Astrocyte of the cerebellum (primary cell): ENCODE results near the gene LRRC8C.

Experiments
- DNase-seq: peaks from one replicate; pipeline ENCODE4 v3.0.0-alpha.2; 2011; ENCODE audit warnings: low read depth
- H3K4me3 ChIP-seq: 2 replicates; pipeline ENCODE4 v1.5.1; 2011; ENCODE audit warnings: mild to moderate bottlenecking, low read depth, low read length, moderate library complexity
- in situ Hi-C: cut with HindIII; loops from 2 replicates; pipeline ENCODE4 v1.10.0; 2017; ENCODE audit warnings: low sequenced_read_pairs
- TF ChIP-seq, protein P1 (sequence below): IDR thresholded peaks from 2 replicates; pipeline ENCODE4 v1.5.1; 2012; ENCODE audit warnings: low read length, low read depth, moderate library complexity, mild to moderate bottlenecking; ENCODE audit errors: missing control alignments

LRRC8C gene

DNA sequence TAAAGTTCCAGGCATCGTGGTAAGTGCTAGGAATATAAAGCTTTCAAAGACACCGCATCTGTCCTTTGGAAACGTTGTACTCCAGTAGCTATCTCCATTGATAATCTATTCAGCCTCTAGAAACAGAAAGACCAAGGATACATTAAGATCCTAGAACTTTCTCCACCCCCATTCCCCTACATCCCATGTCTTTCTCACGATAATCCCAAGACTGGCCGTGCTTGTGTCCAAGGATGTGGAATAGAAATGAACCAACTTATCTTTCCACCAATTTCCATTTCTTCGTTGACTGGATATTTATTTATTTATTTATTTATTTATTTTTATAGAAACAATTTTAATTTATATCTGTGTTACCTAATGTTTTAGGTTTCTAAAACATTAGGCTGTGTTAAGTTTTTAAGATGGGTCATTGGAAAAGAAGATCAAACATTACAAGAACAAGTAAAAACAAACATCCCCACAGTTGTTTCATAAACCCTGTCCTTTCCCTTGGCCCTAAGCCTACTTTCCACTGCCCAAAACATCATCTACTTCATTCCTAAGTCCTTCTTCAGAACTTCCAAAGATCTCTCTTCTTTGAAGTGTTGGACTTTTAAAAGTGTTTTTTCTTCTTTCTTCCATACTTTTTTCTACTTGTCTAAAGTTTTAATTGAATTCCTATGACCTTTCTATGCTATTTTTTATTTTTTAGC is 39.7 kb downstream of the LRRC8C start:
- in situ Hi-C loops = no loop called here
- no peak overlapping the region for H3K4me3 ChIP-seq
- no peak for DNase-seq
- TF ChIP-seq, protein P1, sequence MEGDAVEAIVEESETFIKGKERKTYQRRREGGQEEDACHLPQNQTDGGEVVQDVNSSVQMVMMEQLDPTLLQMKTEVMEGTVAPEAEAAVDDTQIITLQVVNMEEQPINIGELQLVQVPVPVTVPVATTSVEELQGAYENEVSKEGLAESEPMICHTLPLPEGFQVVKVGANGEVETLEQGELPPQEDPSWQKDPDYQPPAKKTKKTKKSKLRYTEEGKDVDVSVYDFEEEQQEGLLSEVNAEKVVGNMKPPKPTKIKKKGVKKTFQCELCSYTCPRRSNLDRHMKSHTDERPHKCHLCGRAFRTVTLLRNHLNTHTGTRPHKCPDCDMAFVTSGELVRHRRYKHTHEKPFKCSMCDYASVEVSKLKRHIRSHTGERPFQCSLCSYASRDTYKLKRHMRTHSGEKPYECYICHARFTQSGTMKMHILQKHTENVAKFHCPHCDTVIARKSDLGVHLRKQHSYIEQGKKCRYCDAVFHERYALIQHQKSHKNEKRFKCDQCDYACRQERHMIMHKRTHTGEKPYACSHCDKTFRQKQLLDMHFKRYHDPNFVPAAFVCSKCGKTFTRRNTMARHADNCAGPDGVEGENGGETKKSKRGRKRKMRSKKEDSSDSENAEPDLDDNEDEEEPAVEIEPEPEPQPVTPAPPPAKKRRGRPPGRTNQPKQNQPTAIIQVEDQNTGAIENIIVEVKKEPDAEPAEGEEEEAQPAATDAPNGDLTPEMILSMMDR = no peak

DNA sequence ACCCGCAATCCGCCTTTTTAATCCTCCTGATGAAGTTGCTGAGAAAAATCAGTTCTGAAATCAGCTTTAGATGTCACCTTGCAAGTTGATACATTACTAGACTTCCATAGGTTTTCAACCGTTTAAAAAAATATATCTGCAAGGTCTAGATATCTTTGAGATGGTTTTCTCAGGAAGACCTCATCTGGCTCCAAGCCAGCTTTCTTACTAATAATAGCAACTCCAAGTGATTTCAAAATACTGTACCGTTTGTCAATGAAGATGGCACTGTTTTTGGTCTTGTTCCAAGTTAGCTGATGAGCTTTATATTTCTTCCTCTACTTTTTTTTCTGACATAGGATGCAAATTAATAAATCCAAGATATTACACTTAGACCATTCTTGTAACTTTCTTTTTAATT is 40.3 kb downstream of the LRRC8C start:
- DNase-seq = no peak
- in situ Hi-C loops = no loop called here
- H3K4me3 ChIP-seq = no peak overlapping the region
- TF ChIP-seq, protein P1 = no peak

DNA sequence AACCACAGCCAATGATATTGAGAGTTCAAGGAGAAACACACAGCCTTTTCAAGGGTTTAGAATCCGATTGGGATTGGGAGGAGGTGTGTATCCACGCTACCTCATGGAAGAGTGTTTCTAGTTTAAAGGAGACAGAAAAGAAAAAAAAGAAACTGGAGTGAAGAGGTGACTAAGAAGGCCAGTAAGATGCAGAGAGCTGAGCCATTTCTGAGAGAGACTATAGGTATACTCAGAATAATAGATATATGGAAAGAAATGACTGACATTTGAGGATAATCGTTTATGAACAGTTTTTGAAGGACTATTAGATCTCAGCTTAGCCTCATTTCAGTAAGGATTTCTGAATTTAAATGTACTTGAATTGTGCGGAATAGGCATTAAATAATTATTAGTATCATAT is 42.8 kb downstream of the LRRC8C start:
- TF ChIP-seq, protein P1 = no peak
- no peak for DNase-seq
- no peak overlapping the region for H3K4me3 ChIP-seq
- in situ Hi-C loops = no loop called here

DNA sequence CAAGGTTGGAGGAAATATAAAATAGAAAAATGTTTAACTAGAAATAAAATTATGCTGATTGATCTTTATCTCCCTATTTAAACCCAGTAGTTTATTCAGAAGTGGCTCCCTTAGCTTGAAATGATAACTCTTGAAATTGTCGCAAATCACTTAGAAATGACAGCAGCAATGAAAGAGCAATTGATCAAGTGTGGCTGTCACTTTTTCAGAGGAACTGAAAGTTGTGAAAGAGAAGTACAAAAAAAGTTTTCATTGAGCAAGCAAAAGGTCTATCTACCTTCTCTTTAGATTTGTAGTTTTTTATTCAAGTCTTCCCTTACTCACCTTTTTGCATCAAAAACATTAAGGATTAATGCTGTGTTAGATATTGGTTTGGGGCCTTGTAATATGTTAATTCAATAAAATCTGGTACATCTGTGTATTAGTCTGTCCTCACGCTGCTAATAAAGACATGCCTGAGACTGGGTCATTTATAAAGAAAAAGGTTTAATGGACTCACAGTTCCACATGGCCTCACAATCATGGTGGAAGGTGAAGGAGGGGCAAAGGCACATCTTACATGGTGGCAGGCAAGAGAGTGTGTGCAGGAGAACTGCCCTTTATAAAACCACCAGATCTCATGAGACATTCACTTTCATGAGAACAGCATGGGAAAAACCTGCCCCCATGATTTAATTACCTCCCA is 48.3 kb downstream of the LRRC8C start:
- no peak overlapping the region for H3K4me3 ChIP-seq
- in situ Hi-C loops = no loop called here
- DNase-seq = no peak
- TF ChIP-seq, protein P1 = no peak

DNA sequence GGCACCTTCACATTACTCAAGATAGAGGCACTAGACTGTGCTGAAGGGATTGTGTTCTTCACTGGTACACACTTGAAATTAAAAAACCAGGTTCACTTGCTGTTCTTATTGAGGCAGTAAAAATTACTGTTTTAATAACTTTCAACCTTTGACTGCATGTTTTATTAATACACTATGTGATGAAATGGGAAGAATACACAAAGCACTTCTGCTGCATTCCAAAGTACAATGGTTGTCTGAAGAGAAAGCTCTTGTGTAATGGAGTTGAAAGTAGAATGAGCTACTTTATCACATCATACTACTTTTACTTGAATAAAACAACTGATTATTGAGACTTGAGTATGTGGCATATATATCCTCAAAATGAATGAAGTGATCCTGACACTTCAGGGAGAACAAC is 49.7 kb downstream of the LRRC8C start:
- no peak for DNase-seq
- in situ Hi-C loops = no loop called here
- TF ChIP-seq, protein P1 = no peak
- H3K4me3 ChIP-seq = no peak overlapping the region

DNA sequence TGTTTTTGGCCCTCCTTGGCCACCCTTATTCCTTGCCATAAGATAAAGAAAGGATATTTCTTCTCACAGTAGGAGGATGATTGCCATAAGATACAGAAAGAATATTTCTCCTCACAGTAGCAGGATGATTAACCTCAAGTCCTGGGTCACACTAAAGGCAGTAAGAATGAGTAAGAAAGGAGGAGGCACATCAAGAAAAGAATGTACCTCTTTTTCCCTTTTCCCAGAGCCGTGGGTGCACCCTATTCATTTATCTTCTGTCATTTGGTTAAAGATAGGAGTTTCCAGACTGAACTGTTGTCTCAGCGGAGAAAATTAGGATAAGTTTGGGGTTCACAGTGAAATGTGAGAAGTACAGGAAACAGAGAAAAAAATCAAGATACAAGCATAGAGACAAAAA is 52.5 kb downstream of the LRRC8C start:
- H3K4me3 ChIP-seq = no peak overlapping the region
- no peak for DNase-seq
- in situ Hi-C loops = no loop called here
- TF ChIP-seq, protein P1 = no peak
